PC-9 (cell line): ENCODE data around the gene EPB41L5.

Source experiments
- CTCF ChIP-seq: fragments of 200-600 bp; sonication (generic); conservative IDR thresholded peaks from 2 replicates; pipeline ENCODE4 v1.6.1; 2017; ENCODE audit warnings: mixed run types, antibody characterized with exemption, mild to moderate bottlenecking, moderate library complexity
- EZH2 ChIP-seq: fragments of 200-600 bp; sonication (generic); IDR thresholded peaks from 2 replicates; pipeline ENCODE4 v1.8.0; 2017; ENCODE audit warnings: antibody characterized with exemption, low read depth

GRCh38 chr2:120226316-120226715 is 213.4 kb downstream of the EPB41L5 start:
- TF ChIP-seq CTCF = no peak
- no peak for TF ChIP-seq EZH2
